ENCODE measurements around the gene RUNDC1. TPM values are rescaled to one million over a fixed set of nuclear protein-coding genes. Genes with fewer than 3 reads are reported as not detected.

Gene RUNDC1
- total RNA-seq (2021; fragmentation: NEBNext Ultra II Directional; extraction: Animal tissue kit (Norgen Biotek cat#: 25700)), result 10.7 and 11.9 TPM in 2 replicates
- 7.9 and 9.4 TPM in 2 replicates for polyA plus RNA-seq (2011; rRNA removed)
- 8.5 TPM for polyA plus RNA-seq (2011; cell fraction: cytosol; rRNA removed)
- polyA plus RNA-seq (2011; cell fraction: nucleus; rRNA removed), result 8.2 TPM
- 9.5 to 9.8 TPM (median 9.7 TPM) in 4 replicates for polyA plus RNA-seq (2012, experiment 1 of 2)
- 5.9 TPM for polyA plus RNA-seq (2012, experiment 2 of 2)
- 7.2 TPM for polyA plus RNA-seq (2013, experiment 1 of 2)
- polyA plus RNA-seq (2013, experiment 2 of 2), result 7.8 TPM
- 16.5 and 17.5 TPM in 2 replicates for polyA minus RNA-seq (2011; rRNA and poly(A)+ RNA removed)
- 7.4 TPM for polyA minus RNA-seq (2011; cell fraction: cytosol; rRNA and poly(A)+ RNA removed)
- 9.1 TPM for polyA minus RNA-seq (2011; cell fraction: nucleus; rRNA and poly(A)+ RNA removed)
- long read RNA-seq, experiment 1, partial matches to known transcripts, result 2 of 11 reads
- long read RNA-seq, experiment 1, other reads (novel, unspliced or antisense), result 8 of 11 reads
- long read RNA-seq, experiment 2, partial matches to known transcripts, result 0 of 3 reads
- long read RNA-seq, experiment 2, other reads (novel, unspliced or antisense), result 3 of 3 reads

DNA sequence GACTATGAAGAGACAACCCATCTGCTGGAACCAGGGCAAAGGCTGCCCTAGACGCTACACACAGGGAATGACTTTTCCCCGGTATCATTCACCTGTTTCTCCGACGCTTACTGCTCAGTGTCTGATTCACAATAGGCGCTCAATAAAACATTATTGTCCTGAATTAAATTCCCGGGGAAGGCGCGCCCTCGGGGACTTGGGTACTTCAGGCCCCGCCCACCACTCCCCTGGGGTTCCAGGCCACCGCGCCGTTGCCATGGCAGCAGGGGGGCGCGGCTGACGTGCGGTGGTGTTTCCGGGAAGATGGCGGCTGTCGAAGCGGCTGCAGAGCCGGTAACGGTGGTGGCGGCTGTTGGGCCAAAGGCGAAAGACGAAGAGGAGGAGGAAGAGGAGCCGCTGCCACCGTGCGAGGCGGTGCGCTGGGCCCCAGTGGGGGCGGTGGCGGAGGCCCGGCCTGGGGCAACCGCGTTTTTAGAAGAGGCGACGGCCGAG, at the start of gene RUNDC1:
Gene RUNDC1 (plus strand): TSS at position 292 of the 492 bp plus-strand sequence. CDS start 12 bp downstream, at position 304.
- H4K8ac ChIP-seq (ENCODE audit: extremely low read depth, insufficient read depth, low read length), result peak within 1 kb of the TSS; percentile 64; the same call in 1 of the 2 replicates
- H3K9ac ChIP-seq (replicated peaks in 1 of 4; ENCODE audit: extremely low read depth in 1 of 4, low read depth in 3 of 4, low read length in 3 of 4), result peak within 1 kb of the TSS; percentile 74 to 85 (median 78)
- H3K79me1 ChIP-seq (ENCODE audit: low read depth, low read length), result peaks cover 6% of the 10 kb centered on the region; the same call in 1 of the 2 replicates
- H3K23ac ChIP-seq (ENCODE audit: insufficient read length), result no peak within 1 kb of the TSS
- ChIA-PET POLR2A (ENCODE audit: partially characterized antibody) (interaction anchor here (1.0 to 4.6 kb wide), 6 partner anchors 11 to 39 kb away, joined by 3 to 45 read pairs (median 7); partner anchors contain the start of genes AARSD1 and RPL27), CTCF (ENCODE audit: partially characterized antibody) (interaction anchor here (0.9 to 1.1 kb wide), 3 partner anchors 13 to 136 kb away, joined by 3 to 6 read pairs (median 4); partner anchors contain the start of genes AOC2 and RPL27)
- peaks cover 10% of the 10 kb centered on the region for H3K23me2 ChIP-seq (ENCODE audit: low read depth, low read length)
- peak within 1 kb of the TSS; percentile 72 to 96 (median 89) for H3K4me3 ChIP-seq (ENCODE audit: extremely low read depth in 1 of 4, insufficient read depth in 2 of 4, low read depth in 3 of 4, low read length in 4 of 4)
- peak within 1 kb of the TSS; percentile 64; the same call in 1 of the 2 replicates for H2BK12ac ChIP-seq (ENCODE audit: low read depth, low read length)
- FAIRE-seq, result no peak
- H4K91ac ChIP-seq (replicated peaks; ENCODE audit: insufficient read length, low read length), result peak within 1 kb of the TSS; percentile 22
- H3K4me2 ChIP-seq (ENCODE audit: insufficient read depth in 1 of 2, low read depth in 2 of 2, low read length in 2 of 2), result peak within 1 kb of the TSS; percentile 93 to 96
- no peaks in the 10 kb centered on the region for H3K9me3 ChIP-seq (ENCODE audit: insufficient read depth in 2 of 2, low read depth in 1 of 2, low read length in 1 of 2)
- WGBS, 2 experiments (ENCODE audit: extremely low coverage in 1 of 2, insufficient coverage in 1 of 2, insufficient read length in 1 of 2, insufficient replicate concordance in 2 of 2, low coverage in 1 of 2, low lambda C conversion rate in 2 of 2, missing lambda C conversion rate in 1 of 2), result 3% methylated on average over 37 of the region's 39 CpGs; no CpG with 5 or more reads in 1 of the 2 experiments
- H3K4ac ChIP-seq (replicated peaks; ENCODE audit: insufficient read length, low read depth, low read length), result no peak within 1 kb of the TSS
- H4K20me1 ChIP-seq (replicated peaks in 1 of 2; ENCODE audit: control insufficient read depth in 1 of 2, insufficient read depth in 2 of 2, low read length in 2 of 2), result peaks cover 0 to 3% of the 10 kb centered on the region in 2 experiments
- H3K36me3 ChIP-seq (ENCODE audit: control insufficient read depth in 2 of 4, insufficient read depth in 4 of 4, low read length in 3 of 4), result peaks cover 0 to 2% (median 1%) of the 10 kb centered on the region in 4 experiments; a peak in 2 of 8 replicates
- H4K5ac ChIP-seq (ENCODE audit: insufficient read length, low read depth, low read length), result peak within 1 kb of the TSS; percentile 41
- H3K4me1 ChIP-seq (replicated peaks in 1 of 4; ENCODE audit: control insufficient read depth in 3 of 4, insufficient read depth in 4 of 4, low read length in 3 of 4), result peaks cover 3 to 16% (median 4%) of the 10 kb centered on the region in 4 experiments; a peak in 5 of 7 replicates
- H2AFZ ChIP-seq (ENCODE audit: low read length), result peak within 1 kb of the TSS; percentile 61
- no peaks in the 10 kb centered on the region for H3K27me3 ChIP-seq (replicated peaks in 1 of 4; ENCODE audit: control insufficient read depth in 3 of 4, extremely low read depth in 1 of 4, insufficient read depth in 3 of 4, low read length in 3 of 4)
- H2AK5ac ChIP-seq (ENCODE audit: low read depth, low read length), result 0 out of 2 replicates have a peak within 1 kb of the TSS, but pooled peaks have one; percentile 24
- H2BK120ac ChIP-seq (replicated peaks; ENCODE audit: low read depth, low read length), result no peak within 1 kb of the TSS
- peak within 1 kb of the TSS; percentile 49 for H3K56ac ChIP-seq (replicated peaks; ENCODE audit: insufficient read length, low read depth, low read length)
- peak within 1 kb of the TSS; percentile 28; the same call in 1 of the 2 replicates for H2BK5ac ChIP-seq (ENCODE audit: low read depth, low read length)
- no peak within 1 kb of the TSS for H2BK20ac ChIP-seq (ENCODE audit: low read length)
- H3K79me2 ChIP-seq (ENCODE audit: control insufficient read depth in 1 of 2, insufficient read depth in 2 of 2, low read length in 2 of 2), result peaks cover 0 to 17% of the 10 kb centered on the region in 2 experiments; a peak in 3 of 4 replicates
- H3K14ac ChIP-seq (ENCODE audit: insufficient read length), result no peak within 1 kb of the TSS
- H3K18ac ChIP-seq (ENCODE audit: extremely low read depth, low read length), result peak within 1 kb of the TSS; percentile 48
- DNase-seq (ENCODE audit: low read depth in 1 of 2, low spot score in 2 of 2), result peak in 1 of 2 experiments; percentile 97
- H2BK15ac ChIP-seq (ENCODE audit: low read length), result peak within 1 kb of the TSS; percentile 48; the same call in 1 of the 2 replicates
- peak within 1 kb of the TSS; percentile 57; the same call in 1 of the 2 replicates for H3K27ac ChIP-seq (ENCODE audit: low read depth, low read length)
- TF ChIP-seq, protein P1, sequence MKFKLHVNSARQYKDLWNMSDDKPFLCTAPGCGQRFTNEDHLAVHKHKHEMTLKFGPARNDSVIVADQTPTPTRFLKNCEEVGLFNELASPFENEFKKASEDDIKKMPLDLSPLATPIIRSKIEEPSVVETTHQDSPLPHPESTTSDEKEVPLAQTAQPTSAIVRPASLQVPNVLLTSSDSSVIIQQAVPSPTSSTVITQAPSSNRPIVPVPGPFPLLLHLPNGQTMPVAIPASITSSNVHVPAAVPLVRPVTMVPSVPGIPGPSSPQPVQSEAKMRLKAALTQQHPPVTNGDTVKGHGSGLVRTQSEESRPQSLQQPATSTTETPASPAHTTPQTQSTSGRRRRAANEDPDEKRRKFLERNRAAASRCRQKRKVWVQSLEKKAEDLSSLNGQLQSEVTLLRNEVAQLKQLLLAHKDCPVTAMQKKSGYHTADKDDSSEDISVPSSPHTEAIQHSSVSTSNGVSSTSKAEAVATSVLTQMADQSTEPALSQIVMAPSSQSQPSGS (IDR thresholded peaks at IDR 0.05; ENCODE audit: low read length), result no peak
- TF ChIP-seq MAFK (IDR thresholded peaks at IDR 0.05; ENCODE audit: low read depth, low read length) (no peak), TAF7 (optimal IDR thresholded peaks at IDR 0.05; ENCODE audit: borderline replicate concordance, low read depth, low read length) (no peak), POLR2AphosphoS5 (IDR thresholded peaks at IDR 0.05; ENCODE audit: low read depth, low read length) (no peak), CEBPB (IDR thresholded peaks at IDR 0.05; ENCODE audit: low read depth, low read length) (no peak), CHD2 (IDR thresholded peaks at IDR 0.05; ENCODE audit: low read length) (no peak), CREB1 (IDR thresholded peaks at IDR 0.05) (peak; percentile 70; the same call in 1 of the 2 replicates), SP4 (IDR thresholded peaks at IDR 0.05; ENCODE audit: low read length) (no peak), KDM5A (IDR thresholded peaks at IDR 0.05; ENCODE audit: low read length) (no peak; the same call in 1 of the 2 replicates)
